Astrocyte (in vitro differentiated cells and primary cell): ENCODE measurements around the gene CMIP. TPM values are rescaled to one million over a fixed set of nuclear protein-coding genes. Genes with fewer than 3 reads are reported as not detected.
A peak's percentile ranks its signal among the peaks of the same experiment; 100 is the strongest.

Experiments
- DNase-seq: peaks from one replicate; pipeline ENCODE4 v3.0.0-alpha.2; 2010; ENCODE audit warnings: low read depth
- FAIRE-seq: peaks from 2 replicates; lab custom pipeline; 2011; peaks lifted over from hg19 to GRCh38; lab: Jason Lieb, UNC
- H2AFZ ChIP-seq: 2 replicates; pipeline ENCODE4 v1.6.0; 2012; ENCODE audit warnings: low read depth, low read length, inconsistent platforms
- H3K27ac ChIP-seq: 2 replicates; pipeline ENCODE4 v1.5.1; 2011; ENCODE audit warnings: low read depth, low read length, inconsistent platforms
- H3K27me3 ChIP-seq: 2 replicates; pipeline ENCODE4 v1.6.0; 2011; ENCODE audit warnings: low read length, inconsistent platforms; ENCODE audit not compliant: insufficient read depth
- H3K36me3 ChIP-seq: 2 replicates; pipeline ENCODE4 v1.5.1; 2011; ENCODE audit warnings: low read length, inconsistent platforms; ENCODE audit not compliant: insufficient read depth
- H3K4me1 ChIP-seq: 2 replicates; pipeline ENCODE4 v1.5.1; 2011; ENCODE audit warnings: low read length, inconsistent platforms; ENCODE audit not compliant: insufficient read depth
- H3K4me2 ChIP-seq: 2 replicates; pipeline ENCODE4 v1.6.0; 2012; ENCODE audit warnings: low read length, inconsistent platforms
- H3K4me3 ChIP-seq: 2 replicates; pipeline ENCODE4 v1.5.1; 2011; ENCODE audit warnings: low read depth, mild to moderate bottlenecking, low read length, inconsistent platforms; ENCODE audit not compliant: insufficient read depth
- H3K79me2 ChIP-seq: 2 replicates; pipeline ENCODE4 v1.6.0; 2012; ENCODE audit warnings: mild to moderate bottlenecking, low read length, inconsistent platforms; ENCODE audit not compliant: insufficient read depth
- H3K9ac ChIP-seq: 2 replicates; pipeline ENCODE4 v1.6.0; 2012; ENCODE audit warnings: mild to moderate bottlenecking, low read length, inconsistent platforms
- H3K9me3 ChIP-seq: 2 replicates; pipeline ENCODE4 v1.5.1; 2012; ENCODE audit warnings: low read depth, mild to moderate bottlenecking, low read length, inconsistent platforms; ENCODE audit not compliant: insufficient read depth
- H4K20me1 ChIP-seq: 2 replicates; pipeline ENCODE4 v1.6.0; 2012; ENCODE audit warnings: low read length, inconsistent platforms; ENCODE audit not compliant: insufficient read depth
- H3K27ac Mint-ChIP-seq: one replicate; pipeline ENCODE4 v1.8.0; 2021; ENCODE audit warnings: mild to moderate bottlenecking, mixed read lengths; ENCODE audit not compliant: unreplicated experiment
- H3K27me3 Mint-ChIP-seq: one replicate; pipeline ENCODE4 v1.8.0; 2021; ENCODE audit warnings: low read depth, mixed read lengths; ENCODE audit not compliant: unreplicated experiment
- H3K36me3 Mint-ChIP-seq: one replicate; pipeline ENCODE4 v1.8.0; 2021; ENCODE audit warnings: low read depth, mixed read lengths; ENCODE audit not compliant: unreplicated experiment
- H3K4me1 Mint-ChIP-seq: one replicate; pipeline ENCODE4 v1.8.0; 2021; ENCODE audit warnings: low read depth, mixed read lengths; ENCODE audit not compliant: unreplicated experiment
- H3K4me3 Mint-ChIP-seq: one replicate; pipeline ENCODE4 v1.8.0; 2021; ENCODE audit warnings: mild to moderate bottlenecking, moderate library complexity, mixed read lengths; ENCODE audit not compliant: unreplicated experiment
- H3K9me3 Mint-ChIP-seq: one replicate; pipeline ENCODE4 v1.8.0; 2021; ENCODE audit warnings: mild to moderate bottlenecking, mixed read lengths; ENCODE audit not compliant: unreplicated experiment
- CTCF ChIP-seq: IDR thresholded peaks from 2 replicates; pipeline ENCODE4 v1.5.1; 2011; ENCODE audit warnings: low read depth, mild to moderate bottlenecking, inconsistent platforms, low read length, moderate library complexity; ENCODE audit not compliant: insufficient read depth
- EZH2 ChIP-seq: IDR thresholded peaks from 2 replicates; pipeline ENCODE4 v1.6.1; 2012; ENCODE audit warnings: mild to moderate bottlenecking, low read length, inconsistent platforms; ENCODE audit not compliant: insufficient read depth
- total RNA-seq: library from RNA; stranded (reverse); gene quantifications from 2 replicates; pipeline ENCODE4 v1.2.1, GENCODE V29; 2021

The CMIP gene
- total RNA-seq, 1 donor from 2014 or later = 71.5 TPM

DNA sequence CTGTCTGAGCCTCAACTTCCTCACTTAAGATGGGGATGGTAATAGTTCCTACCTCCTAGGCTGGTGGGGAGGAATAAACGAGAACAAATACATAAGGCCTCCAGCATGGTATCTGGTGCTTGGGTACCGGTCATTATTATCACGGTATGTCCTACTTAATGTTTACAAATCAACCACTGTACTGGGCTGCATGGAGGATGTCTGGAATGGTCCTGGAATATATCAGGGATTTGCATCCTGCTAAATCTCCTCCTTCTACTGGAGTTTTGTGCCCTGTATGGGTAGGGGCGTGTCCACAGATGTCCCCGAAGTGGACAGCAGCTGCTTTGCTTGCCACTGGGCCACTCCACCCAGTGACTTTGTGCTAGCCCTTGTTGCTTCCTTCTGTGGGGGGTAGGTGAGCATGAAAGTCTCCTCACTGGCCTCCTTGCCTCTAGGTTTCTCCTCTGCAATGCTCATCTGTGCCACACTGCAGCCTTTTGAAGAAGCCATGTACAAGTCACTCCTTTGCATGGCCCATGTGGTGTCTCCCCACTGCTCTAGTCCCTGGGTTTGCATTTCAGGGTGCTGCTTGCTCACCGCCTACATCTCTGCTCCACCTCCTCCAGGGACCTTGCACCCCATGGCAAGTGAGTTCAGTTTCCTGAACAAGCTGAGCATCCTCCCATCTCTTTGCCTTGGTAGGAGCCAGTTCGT lies 2.2 kb upstream of the CMIP start:
- Histone ChIP-seq H3K36me3 (no peaks in the 10 kb centered on the region), H3K4me2 (no peak overlapping the region), H3K4me3 (no peak overlapping the region), H2AFZ (no peak overlapping the region), H3K79me2 (peaks cover 23% of the 10 kb centered on the region), H3K27me3 (peaks cover 21% of the 10 kb centered on the region), H3K27ac (no peak overlapping the region), H4K20me1 (peaks cover 18% of the 10 kb centered on the region), H3K9ac (no peak overlapping the region), H3K4me1 (peaks cover 10% of the 10 kb centered on the region), H3K9me3 (no peaks in the 10 kb centered on the region)
- no peak overlapping the region for H3K4me3 Mint-ChIP-seq
- DNase-seq = no peak
- H3K27ac Mint-ChIP-seq = no peak overlapping the region
- peaks cover 11% of the 10 kb centered on the region for H3K4me1 Mint-ChIP-seq
- no peak for TF ChIP-seq CTCF
- peaks cover 6% of the 10 kb centered on the region for H3K27me3 Mint-ChIP-seq
- H3K36me3 Mint-ChIP-seq = peaks cover 2% of the 10 kb centered on the region
- H3K9me3 Mint-ChIP-seq = peaks cover 2% of the 10 kb centered on the region
- no peak for FAIRE-seq

DNA sequence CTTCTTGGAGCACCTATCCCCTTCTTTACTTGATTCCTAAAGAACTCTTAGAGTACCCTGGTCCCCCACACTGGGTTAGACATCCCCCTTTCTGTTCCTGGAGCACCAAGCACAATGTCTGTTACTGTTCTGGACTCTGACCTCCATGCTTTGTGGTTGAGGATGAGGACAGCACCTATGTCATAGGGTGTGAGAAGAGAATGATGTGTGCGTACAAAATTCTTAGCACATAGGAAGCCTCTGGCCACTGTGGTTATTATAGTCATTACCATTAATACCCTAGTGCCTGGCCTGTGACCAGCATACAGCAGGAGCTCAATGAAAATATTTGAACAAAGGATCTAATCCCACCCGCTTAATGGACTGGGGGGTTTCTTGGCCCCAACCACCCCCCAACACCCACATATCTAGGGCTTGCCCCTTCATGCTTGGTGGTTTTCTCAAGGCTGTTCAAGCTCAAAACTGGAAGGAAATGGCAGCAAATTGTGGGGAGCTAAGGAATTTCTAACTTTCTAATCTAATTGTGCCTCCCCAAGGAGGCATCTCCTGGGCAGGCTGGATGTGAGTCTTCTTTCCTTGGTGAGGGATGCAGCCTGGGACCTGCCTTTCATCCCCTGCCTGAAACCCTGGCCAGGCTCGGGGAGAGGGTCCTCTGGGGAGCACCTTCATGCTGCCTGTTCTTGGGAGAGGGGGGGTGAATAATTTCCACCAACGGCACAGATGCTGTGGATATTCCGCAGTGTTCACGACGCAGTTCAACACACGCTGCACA lies 1.5 kb upstream of the CMIP start:
- peaks cover 6% of the 10 kb centered on the region for H3K27me3 Mint-ChIP-seq
- TF ChIP-seq EZH2 = no peak
- H3K79me2 ChIP-seq = peaks cover 30% of the 10 kb centered on the region
- peaks cover 21% of the 10 kb centered on the region for H3K27me3 ChIP-seq
- H3K4me3 ChIP-seq = no peak overlapping the region
- peaks cover 2% of the 10 kb centered on the region for H3K9me3 Mint-ChIP-seq
- no peaks in the 10 kb centered on the region for H3K9me3 ChIP-seq
- H4K20me1 ChIP-seq = peaks cover 25% of the 10 kb centered on the region
- peak overlapping the region; percentile 86 for H3K4me3 Mint-ChIP-seq
- DNase-seq = peak; percentile 15
- H3K27ac Mint-ChIP-seq = peak overlapping the region; percentile 91
- H3K4me1 ChIP-seq = peaks cover 16% of the 10 kb centered on the region
- peaks cover 14% of the 10 kb centered on the region for H3K4me1 Mint-ChIP-seq
- H2AFZ ChIP-seq = no peak overlapping the region
- no peak overlapping the region for H3K4me2 ChIP-seq
- H3K27ac ChIP-seq = no peak overlapping the region
- no peak overlapping the region for H3K9ac ChIP-seq
- FAIRE-seq = no peak
- peaks cover 2% of the 10 kb centered on the region for H3K36me3 Mint-ChIP-seq
- no peaks in the 10 kb centered on the region for H3K36me3 ChIP-seq

- H3K9me3 ChIP-seq = no peaks in the 10 kb centered on the region
- TF ChIP-seq EZH2 (no peak), CTCF (no peak)
- no peak for FAIRE-seq
- peaks cover 2% of the 10 kb centered on the region for H3K9me3 Mint-ChIP-seq
- H3K36me3 ChIP-seq = no peaks in the 10 kb centered on the region
- peak overlapping the region; percentile 91 for H3K27ac Mint-ChIP-seq
- H3K4me3 ChIP-seq = peak overlapping the region; percentile 50
- H3K27ac ChIP-seq = peak overlapping the region; percentile 50
- peak overlapping the region; percentile 86 for H3K4me3 Mint-ChIP-seq
- H3K27me3 Mint-ChIP-seq = peaks cover 6% of the 10 kb centered on the region
- peak overlapping the region; percentile 83 for H3K4me2 ChIP-seq
- H3K79me2 ChIP-seq = peaks cover 38% of the 10 kb centered on the region
- peaks cover 16% of the 10 kb centered on the region for H3K4me1 Mint-ChIP-seq
- peak overlapping the region; percentile 69 for H2AFZ ChIP-seq
- peak overlapping the region; percentile 82 for H3K9ac ChIP-seq
- no peak for DNase-seq
- peaks cover 33% of the 10 kb centered on the region for H4K20me1 ChIP-seq
- H3K27me3 ChIP-seq = peaks cover 21% of the 10 kb centered on the region
- peaks cover 23% of the 10 kb centered on the region for H3K4me1 ChIP-seq
- H3K36me3 Mint-ChIP-seq = peaks cover 2% of the 10 kb centered on the region
Observed at GRCh38 chr16:81443688-81444447, 740 bp upstream of the CMIP start.
